GM15510 (cell line): ENCODE measurements around the gene NUP54.

Experiments
- POLR2A ChIP-seq: IDR thresholded peaks from 3 replicates; pipeline ENCODE4 v1.6.1; 2011; ENCODE audit warnings: borderline replicate concordance; ENCODE audit not compliant: insufficient read length; ENCODE audit errors: extremely low read depth

Gene NUP54

DNA sequence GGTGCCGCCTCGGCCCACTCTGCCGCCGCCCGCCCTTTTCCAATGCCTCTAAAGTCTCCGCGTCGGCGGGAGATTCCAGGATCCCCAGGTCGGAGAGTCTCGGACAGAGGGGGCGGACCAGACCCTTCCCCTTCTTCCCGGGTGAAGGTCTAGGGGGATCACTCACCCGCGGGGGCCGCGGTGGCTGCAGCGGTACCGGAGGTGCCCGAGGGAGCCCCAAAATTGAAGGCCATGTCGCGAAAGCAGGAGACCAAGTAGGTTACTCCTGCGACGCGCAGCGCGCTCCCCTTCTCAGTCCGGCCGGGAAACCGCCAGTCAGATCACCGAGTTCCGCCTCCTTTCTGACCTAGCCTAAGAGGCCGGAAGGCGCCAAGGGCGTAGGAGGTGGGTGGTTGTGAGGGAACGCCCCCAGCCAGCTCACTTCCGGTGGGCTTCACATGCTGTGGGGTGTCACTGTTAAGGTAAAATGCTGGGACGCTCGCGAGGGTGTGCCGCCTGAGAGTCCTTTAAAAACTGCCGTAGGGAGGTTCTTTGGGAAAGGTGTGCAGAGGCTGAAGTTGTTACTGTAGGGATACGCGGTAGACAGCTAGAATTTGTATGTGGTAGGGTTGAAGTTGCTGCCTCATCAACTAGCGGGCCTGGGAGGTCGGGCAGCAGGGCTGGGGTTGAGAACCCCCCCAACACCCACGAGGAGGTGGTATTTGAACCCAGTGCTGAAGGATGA lies at the start of gene NUP54:
Gene NUP54 (minus strand): TSS at position 256 of the 724 bp plus-strand sequence. CDS start 23 bp downstream, at position 233.
- TF ChIP-seq POLR2A: peak; percentile 74

DNA sequence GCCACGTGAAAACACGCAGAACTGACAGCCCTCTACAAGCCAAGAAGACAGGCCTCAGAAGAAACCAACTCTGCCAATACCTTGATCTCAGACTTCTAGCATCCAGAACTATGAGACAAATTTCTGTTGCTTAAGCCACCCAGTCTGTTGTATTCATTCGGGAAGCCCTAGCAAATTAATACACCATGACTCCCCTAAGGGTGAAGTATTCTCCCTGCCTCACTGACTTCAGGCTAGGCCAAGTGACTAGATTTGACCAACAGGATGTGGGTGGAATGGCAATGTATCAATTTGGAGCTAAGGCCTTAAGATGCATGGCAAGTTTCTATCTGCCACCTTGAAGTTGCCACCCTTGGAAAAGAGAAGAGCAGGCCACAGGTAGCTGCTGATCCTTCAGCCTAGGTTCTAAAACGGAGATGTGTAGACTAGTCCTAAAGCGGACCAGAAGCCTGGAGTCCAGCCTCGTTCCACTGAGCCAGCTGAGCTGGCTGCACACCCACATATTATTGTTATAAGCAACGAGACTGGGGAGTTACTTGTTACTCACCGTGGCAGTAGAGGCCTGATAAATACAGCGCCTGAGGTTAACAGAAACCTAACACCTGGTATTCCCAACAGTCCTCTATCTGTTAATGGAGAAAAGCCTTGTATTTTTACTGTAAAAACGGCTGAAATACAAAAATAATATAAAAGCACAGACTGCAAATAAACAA lies 49.0 kb upstream of the NUP54 start:
- no peak for TF ChIP-seq POLR2A

GRCh38 chr4:76196376-76196775 lies 48.2 kb upstream of the NUP54 start:
- TF ChIP-seq POLR2A: no peak

GRCh38 chr4:76195326-76195725 lies 47.1 kb upstream of the NUP54 start:
- TF ChIP-seq POLR2A: no peak

DNA sequence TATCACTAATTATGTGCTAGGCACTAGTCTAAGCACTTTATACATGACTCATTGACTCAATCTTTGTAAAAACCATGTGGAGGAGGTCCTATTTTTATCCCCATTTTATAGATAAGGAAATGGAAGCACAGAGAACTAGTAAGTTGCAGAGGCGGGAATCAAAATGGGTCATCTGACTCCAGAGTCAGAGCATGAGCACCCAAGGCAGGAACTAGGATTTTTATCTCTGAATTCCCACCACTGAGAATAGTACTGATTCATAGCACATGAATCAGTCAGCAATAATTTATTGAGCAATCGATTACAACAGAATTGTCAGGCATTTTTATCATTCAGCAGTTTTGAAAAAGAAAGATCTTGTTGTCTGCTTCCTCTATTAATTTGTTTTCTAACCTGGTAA lies 46.1 kb upstream of the NUP54 start:
- TF ChIP-seq POLR2A: no peak

- TF ChIP-seq POLR2A: no peak
Measured at GRCh38 chr4:76192236-76192635, 44.0 kb upstream of the NUP54 start.

- TF ChIP-seq POLR2A: no peak
Measured at GRCh38 chr4:76188557-76188956, 40.4 kb upstream of the NUP54 start.

GRCh38 chr4:76188149-76188548 lies 40.0 kb upstream of the NUP54 start:
- no peak for TF ChIP-seq POLR2A

DNA sequence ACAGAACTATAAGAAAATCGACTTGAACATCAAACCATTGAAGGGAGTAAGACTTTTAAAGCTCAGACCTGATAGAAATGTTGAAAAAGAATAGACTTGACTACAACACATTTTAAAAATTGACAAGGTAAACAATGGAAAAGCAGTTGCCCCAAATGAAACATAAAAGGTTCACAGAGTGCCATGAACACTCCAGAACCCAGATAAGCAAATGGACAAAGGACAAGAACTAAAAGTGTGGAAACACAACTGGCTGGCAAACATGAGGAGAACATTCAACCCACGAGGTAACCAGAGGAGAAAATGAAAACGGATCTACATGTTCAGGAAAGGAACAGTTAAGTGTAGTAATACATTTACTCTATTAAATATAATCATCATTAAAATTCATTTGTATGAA lies 39.0 kb upstream of the NUP54 start:
- TF ChIP-seq POLR2A: no peak

GRCh38 chr4:76182463-76182862 lies 34.3 kb upstream of the NUP54 start:
- no peak for TF ChIP-seq POLR2A

GRCh38 chr4:76179398-76180318 lies 31.5 kb upstream of the NUP54 start:
- TF ChIP-seq POLR2A: no peak

DNA sequence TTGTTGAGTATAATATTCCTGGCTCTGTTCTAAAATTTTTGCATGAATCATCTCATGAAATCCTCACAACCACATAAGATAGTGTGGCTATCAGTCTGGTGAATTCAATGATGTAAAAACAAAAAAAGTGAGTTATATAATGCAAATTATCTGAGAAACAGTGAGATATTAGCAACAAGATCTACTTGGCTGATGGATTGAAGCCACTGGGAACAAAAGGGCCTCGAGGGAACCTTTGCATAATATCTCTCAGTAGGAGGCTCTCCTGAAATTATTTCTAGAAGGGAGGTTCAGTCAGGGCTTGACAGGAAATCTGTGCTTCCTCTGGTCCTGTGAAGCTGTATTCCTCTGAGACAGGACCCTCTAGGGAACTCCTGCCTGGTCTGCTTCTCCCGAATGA lies 30.1 kb upstream of the NUP54 start:
- TF ChIP-seq POLR2A: no peak

DNA sequence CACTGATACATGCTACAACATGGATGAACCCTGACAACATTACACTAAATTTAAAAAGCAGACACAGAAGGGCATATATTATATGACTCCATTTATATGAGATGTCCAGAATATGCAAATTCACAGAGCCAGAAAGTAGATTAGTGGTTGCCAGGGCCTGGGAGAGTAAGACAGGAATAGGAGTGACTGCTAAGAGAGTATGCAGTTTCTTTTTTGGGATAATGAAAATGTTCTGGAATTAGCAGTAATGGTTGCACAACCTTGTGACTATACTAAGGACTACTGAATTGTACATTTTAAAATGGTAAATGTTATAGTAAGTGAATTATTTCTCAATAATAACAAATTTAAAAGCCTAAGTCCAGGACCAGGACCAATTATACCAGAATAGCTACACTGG lies 29.5 kb upstream of the NUP54 start:
- TF ChIP-seq POLR2A: no peak

- TF ChIP-seq POLR2A: no peak
Measured at GRCh38 chr4:76175336-76175735, 27.1 kb upstream of the NUP54 start.

- TF ChIP-seq POLR2A: no peak
Measured at GRCh38 chr4:76174216-76174615, 26.0 kb upstream of the NUP54 start.
